ENCODE data around the gene SPON2. TPM values are rescaled to one million over a fixed set of nuclear protein-coding genes. Genes with fewer than 3 reads are reported as not detected.

The SPON2 gene
- total RNA-seq, 1 donor from 2014 or later: 10.9 TPM

GRCh38 chr4:1154126-1154522 is 18.3 kb downstream of the SPON2 start:
- Histone ChIP-seq H3K27me3 (ENCODE audit: control insufficient read depth, insufficient read depth, low read length) (peaks cover 3% of the 10 kb centered on the region), H3K36me3 (ENCODE audit: control insufficient read depth, insufficient read depth, low read length) (no peaks in the 10 kb centered on the region), H3K4me3 (ENCODE audit: low read depth, low read length) (no peak overlapping the region)
- no peak for DNase-seq (ENCODE audit: low read depth)
- no peak for TF ChIP-seq CTCF (IDR thresholded peaks at IDR 0.05; ENCODE audit: insufficient read depth, low read length, poor library complexity, severe bottlenecking)

- Histone ChIP-seq H3K36me3 (ENCODE audit: control insufficient read depth, insufficient read depth, low read length) (no peaks in the 10 kb centered on the region), H3K27me3 (ENCODE audit: control insufficient read depth, insufficient read depth, low read length) (peaks cover 3% of the 10 kb centered on the region), H3K4me3 (ENCODE audit: low read depth, low read length) (no peak overlapping the region)
- DNase-seq (ENCODE audit: low read depth): no peak
- TF ChIP-seq CTCF (IDR thresholded peaks at IDR 0.05; ENCODE audit: insufficient read depth, low read length, poor library complexity, severe bottlenecking): no peak
Measured at GRCh38 chr4:1153567-1154090, 18.8 kb downstream of the SPON2 start.

- DNase-seq (ENCODE audit: low read depth): no peak
- Histone ChIP-seq H3K4me3 (ENCODE audit: low read depth, low read length) (no peak overlapping the region), H3K36me3 (ENCODE audit: control insufficient read depth, insufficient read depth, low read length) (no peaks in the 10 kb centered on the region), H3K27me3 (ENCODE audit: control insufficient read depth, insufficient read depth, low read length) (peaks cover 3% of the 10 kb centered on the region)
- no peak for TF ChIP-seq CTCF (IDR thresholded peaks at IDR 0.05; ENCODE audit: insufficient read depth, low read length, poor library complexity, severe bottlenecking)
Measured at GRCh38 chr4:1152290-1152689, 20.1 kb downstream of the SPON2 start.

GRCh38 chr4:1151541-1151940 is 20.8 kb downstream of the SPON2 start:
- Histone ChIP-seq H3K36me3 (ENCODE audit: control insufficient read depth, insufficient read depth, low read length) (no peaks in the 10 kb centered on the region), H3K27me3 (ENCODE audit: control insufficient read depth, insufficient read depth, low read length) (peaks cover 3% of the 10 kb centered on the region), H3K4me3 (ENCODE audit: low read depth, low read length) (no peak overlapping the region)
- DNase-seq (ENCODE audit: low read depth): no peak
- no peak for TF ChIP-seq CTCF (IDR thresholded peaks at IDR 0.05; ENCODE audit: insufficient read depth, low read length, poor library complexity, severe bottlenecking)

- H3K36me3 ChIP-seq (ENCODE audit: control insufficient read depth, insufficient read depth, low read length): no peaks in the 10 kb centered on the region
- peaks cover 3% of the 10 kb centered on the region for H3K27me3 ChIP-seq (ENCODE audit: control insufficient read depth, insufficient read depth, low read length)
- TF ChIP-seq CTCF (IDR thresholded peaks at IDR 0.05; ENCODE audit: insufficient read depth, low read length, poor library complexity, severe bottlenecking): no peak
- no peak for DNase-seq (ENCODE audit: low read depth)
- no peak overlapping the region for H3K4me3 ChIP-seq (ENCODE audit: low read depth, low read length)
Measured at GRCh38 chr4:1150875-1151274, 21.5 kb downstream of the SPON2 start.

- Histone ChIP-seq H3K36me3 (ENCODE audit: control insufficient read depth, insufficient read depth, low read length) (no peaks in the 10 kb centered on the region), H3K4me3 (ENCODE audit: low read depth, low read length) (no peak overlapping the region), H3K27me3 (ENCODE audit: control insufficient read depth, insufficient read depth, low read length) (peaks cover 5% of the 10 kb centered on the region)
- TF ChIP-seq CTCF (IDR thresholded peaks at IDR 0.05; ENCODE audit: insufficient read depth, low read length, poor library complexity, severe bottlenecking): no peak
- DNase-seq (ENCODE audit: low read depth): no peak
Measured at GRCh38 chr4:1139860-1140259, 32.5 kb downstream of the SPON2 start.

Measured in kidney epithelial cell (primary cell).